ENCODE data around the gene AP1S2.

The AP1S2 gene

DNA sequence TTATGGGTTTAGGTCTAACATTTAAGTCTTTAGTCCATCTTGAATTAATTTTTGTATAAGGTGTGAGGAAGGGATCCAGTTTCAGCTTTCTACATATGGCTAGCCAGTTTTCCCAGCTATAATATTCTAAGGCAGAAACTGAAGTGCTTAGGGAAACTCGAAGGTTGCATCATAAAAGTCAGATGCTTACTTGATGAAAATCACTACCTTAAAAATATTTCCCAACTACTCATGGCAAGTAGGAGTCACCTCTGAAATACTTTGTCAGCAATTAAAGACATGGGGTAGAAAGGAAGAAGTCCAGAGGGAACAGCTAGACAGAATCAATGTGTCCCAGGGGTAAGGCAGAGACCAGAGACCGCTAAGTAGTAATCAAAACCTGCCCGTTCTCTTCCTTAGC lies 6.3 kb upstream of the AP1S2 start:
- TF ChIP-seq, protein P1, sequence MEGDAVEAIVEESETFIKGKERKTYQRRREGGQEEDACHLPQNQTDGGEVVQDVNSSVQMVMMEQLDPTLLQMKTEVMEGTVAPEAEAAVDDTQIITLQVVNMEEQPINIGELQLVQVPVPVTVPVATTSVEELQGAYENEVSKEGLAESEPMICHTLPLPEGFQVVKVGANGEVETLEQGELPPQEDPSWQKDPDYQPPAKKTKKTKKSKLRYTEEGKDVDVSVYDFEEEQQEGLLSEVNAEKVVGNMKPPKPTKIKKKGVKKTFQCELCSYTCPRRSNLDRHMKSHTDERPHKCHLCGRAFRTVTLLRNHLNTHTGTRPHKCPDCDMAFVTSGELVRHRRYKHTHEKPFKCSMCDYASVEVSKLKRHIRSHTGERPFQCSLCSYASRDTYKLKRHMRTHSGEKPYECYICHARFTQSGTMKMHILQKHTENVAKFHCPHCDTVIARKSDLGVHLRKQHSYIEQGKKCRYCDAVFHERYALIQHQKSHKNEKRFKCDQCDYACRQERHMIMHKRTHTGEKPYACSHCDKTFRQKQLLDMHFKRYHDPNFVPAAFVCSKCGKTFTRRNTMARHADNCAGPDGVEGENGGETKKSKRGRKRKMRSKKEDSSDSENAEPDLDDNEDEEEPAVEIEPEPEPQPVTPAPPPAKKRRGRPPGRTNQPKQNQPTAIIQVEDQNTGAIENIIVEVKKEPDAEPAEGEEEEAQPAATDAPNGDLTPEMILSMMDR (IDR thresholded peaks at IDR 0.05; ENCODE audit: unreplicated experiment in 3 of 3): no peak
- Mint-ChIP-seq H3K4me1 (peaks cover 5% of the 10 kb centered on the region), H3K9me3 (no peaks in the 10 kb centered on the region), H3K36me3 (ENCODE audit: low read depth) (no peaks in the 10 kb centered on the region), H3K27me3 (ENCODE audit: low read depth) (peaks cover 19% of the 10 kb centered on the region), H3K4me3 (no peak overlapping the region), H3K27ac (no peak overlapping the region)

DNA sequence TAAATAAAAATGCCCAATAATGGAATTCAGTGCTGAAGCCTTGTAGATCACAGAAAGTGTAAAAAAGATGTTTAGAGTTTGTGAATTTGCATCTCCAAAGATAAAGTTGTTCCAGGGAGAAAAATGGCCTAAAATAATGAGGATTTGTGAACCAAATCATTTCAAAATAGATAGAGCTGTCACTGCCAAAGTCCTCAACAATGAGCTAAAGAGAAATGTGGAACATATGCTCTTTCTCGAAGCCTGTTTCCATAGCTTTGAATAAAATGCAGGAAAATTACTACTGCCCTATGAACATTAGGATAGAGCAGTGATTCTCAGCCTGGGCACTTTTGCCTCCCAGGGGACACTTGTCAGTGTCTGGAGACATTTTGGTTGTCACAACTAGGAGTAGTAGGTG lies 3.4 kb upstream of the AP1S2 start:
- TF ChIP-seq, protein P1 (IDR thresholded peaks at IDR 0.05; ENCODE audit: unreplicated experiment in 3 of 3): no peak
- Mint-ChIP-seq H3K4me3 (no peak overlapping the region), H3K9me3 (no peaks in the 10 kb centered on the region), H3K4me1 (peaks cover 17% of the 10 kb centered on the region), H3K27ac (no peak overlapping the region), H3K27me3 (ENCODE audit: low read depth) (peaks cover 28% of the 10 kb centered on the region), H3K36me3 (ENCODE audit: low read depth) (no peaks in the 10 kb centered on the region)

DNA sequence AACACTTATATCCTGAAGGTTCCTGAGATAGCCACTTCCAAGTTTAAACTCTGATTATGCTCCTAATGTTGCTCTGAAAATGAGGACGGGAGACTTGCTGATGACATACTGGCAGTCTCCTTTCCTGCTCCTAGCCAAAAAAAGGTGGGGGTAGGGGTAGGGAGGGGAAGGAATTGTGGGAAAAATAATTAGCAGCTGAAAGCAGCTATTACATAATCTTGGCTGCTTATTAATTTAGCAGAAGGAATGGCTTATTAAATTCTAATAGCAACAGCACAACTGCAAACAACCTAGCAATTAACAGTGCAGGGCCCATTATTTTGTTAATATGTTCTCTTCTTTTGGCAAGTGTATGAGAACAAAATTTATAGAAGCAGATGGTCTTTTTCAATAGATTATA lies 2.0 kb upstream of the AP1S2 start:
- no peaks in the 10 kb centered on the region for H3K36me3 Mint-ChIP-seq (ENCODE audit: low read depth)
- TF ChIP-seq, protein P1 (IDR thresholded peaks at IDR 0.05; ENCODE audit: unreplicated experiment in 3 of 3): no peak
- peak overlapping the region; percentile 73 to 81 (median 81) for H3K4me3 Mint-ChIP-seq
- peaks cover 17% of the 10 kb centered on the region for H3K4me1 Mint-ChIP-seq
- H3K9me3 Mint-ChIP-seq: no peaks in the 10 kb centered on the region
- H3K27ac Mint-ChIP-seq: peak overlapping the region; percentile 28 to 46 (median 37)
- peaks cover 28% of the 10 kb centered on the region for H3K27me3 Mint-ChIP-seq (ENCODE audit: low read depth)

DNA sequence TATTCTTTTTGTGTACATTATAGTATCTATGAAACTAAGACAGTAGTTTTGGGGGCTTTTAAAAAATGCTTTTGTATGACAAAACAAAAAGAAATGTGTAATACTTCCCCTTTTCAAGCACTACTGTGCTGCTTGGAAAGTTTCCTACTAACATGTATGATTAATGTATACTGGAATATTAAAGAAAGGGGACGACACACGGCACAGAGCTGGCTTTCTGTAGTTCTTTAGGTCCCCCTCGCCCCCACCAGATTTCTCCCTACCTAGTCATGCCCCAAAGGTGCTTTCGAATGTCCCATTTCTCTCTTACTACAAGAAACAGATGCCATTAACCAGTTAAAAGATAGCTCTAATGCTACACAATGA lies 1.6 kb upstream of the AP1S2 start:
- H3K9me3 Mint-ChIP-seq: no peaks in the 10 kb centered on the region
- peak overlapping the region; percentile 28 to 46 (median 37) for H3K27ac Mint-ChIP-seq
- TF ChIP-seq, protein P1 (IDR thresholded peaks at IDR 0.05; ENCODE audit: unreplicated experiment in 3 of 3): no peak
- H3K36me3 Mint-ChIP-seq (ENCODE audit: low read depth): no peaks in the 10 kb centered on the region
- H3K4me1 Mint-ChIP-seq: peaks cover 17% of the 10 kb centered on the region
- peak overlapping the region; percentile 73 to 81 (median 81) for H3K4me3 Mint-ChIP-seq
- peaks cover 24% of the 10 kb centered on the region for H3K27me3 Mint-ChIP-seq (ENCODE audit: low read depth)

DNA sequence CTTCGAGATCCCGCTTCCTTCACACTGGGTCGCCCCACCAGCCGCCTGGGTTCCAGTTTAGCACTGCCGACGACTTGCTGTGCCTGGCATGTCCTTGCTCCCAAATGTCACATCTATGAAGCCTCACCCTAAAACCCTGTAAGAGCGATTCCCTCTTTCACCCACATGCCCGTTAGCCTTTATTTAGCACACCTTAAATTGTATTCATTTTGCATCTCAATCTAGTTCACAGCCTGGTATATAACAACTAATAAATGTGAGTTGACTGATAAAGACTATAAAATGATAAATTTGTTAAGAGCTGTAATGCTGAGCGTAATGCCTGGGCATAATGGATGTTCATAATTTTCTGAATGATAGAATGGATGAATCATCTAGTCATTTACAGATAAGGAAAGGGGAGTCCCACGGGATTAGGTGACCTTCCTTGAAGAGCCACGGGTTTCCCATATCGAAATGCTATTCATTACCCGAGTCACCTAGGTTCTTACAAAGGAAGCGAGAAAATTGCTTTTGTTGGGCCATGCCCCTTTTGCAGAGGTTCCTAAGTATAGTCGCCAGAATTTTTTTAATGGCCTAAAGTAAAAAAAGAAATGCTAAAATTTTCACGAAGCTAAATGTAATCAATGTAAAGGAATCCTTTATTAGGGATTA lies 1.1 kb upstream of the AP1S2 start:
- H3K27ac Mint-ChIP-seq: peak overlapping the region; percentile 84 to 95 (median 91)
- H3K36me3 Mint-ChIP-seq (ENCODE audit: low read depth): no peaks in the 10 kb centered on the region
- TF ChIP-seq, protein P1 (IDR thresholded peaks at IDR 0.05; ENCODE audit: unreplicated experiment in 3 of 3): no peak
- H3K27me3 Mint-ChIP-seq (ENCODE audit: low read depth): peaks cover 24% of the 10 kb centered on the region
- H3K4me3 Mint-ChIP-seq: peak overlapping the region; percentile 94 to 98 (median 98)
- H3K4me1 Mint-ChIP-seq: peaks cover 17% of the 10 kb centered on the region
- H3K9me3 Mint-ChIP-seq: no peaks in the 10 kb centered on the region

DNA sequence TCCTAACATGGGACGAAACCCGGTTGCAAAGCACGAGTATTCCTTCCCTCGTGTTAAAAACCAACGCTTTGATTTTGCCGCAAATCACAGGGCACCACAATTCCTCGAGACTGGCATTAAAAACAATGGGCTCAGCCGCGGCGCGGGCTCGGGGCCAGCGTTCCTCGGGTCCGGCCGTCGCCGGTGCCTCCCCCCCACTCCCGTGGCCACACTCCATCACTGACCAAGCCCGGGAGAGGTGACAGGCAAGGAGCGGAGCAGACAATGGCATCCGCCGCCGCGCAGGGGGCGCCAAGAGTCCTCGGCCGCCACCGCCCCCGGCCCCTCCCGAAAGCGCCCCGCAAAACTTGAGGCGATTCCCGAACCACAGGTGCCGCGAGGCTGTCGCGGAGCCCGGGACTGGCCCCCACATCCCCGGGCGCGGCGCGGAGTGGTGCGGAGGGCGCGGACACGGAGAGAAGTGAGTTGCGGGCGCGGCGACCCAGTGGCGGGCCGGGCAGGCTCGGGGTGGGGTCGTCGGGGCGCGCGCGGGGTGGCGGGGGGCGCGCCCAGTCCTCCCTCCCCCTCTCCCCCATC lies 445 bp downstream of the AP1S2 start:
- H3K4me3 Mint-ChIP-seq: peak overlapping the region; percentile 79 to 89 (median 81)
- H3K27me3 Mint-ChIP-seq (ENCODE audit: low read depth): peaks cover 24% of the 10 kb centered on the region
- H3K4me1 Mint-ChIP-seq: peaks cover 22% of the 10 kb centered on the region

More for the DNA sequence above, 445 bp downstream of the AP1S2 start:
- TF ChIP-seq, protein P1 (IDR thresholded peaks at IDR 0.05; ENCODE audit: unreplicated experiment in 3 of 3): peak in 1 of 3 experiments; percentile 47
- peak overlapping the region; percentile 34 to 71 (median 65) for H3K27ac Mint-ChIP-seq
- H3K36me3 Mint-ChIP-seq (ENCODE audit: low read depth): peaks cover 6% of the 10 kb centered on the region
- H3K9me3 Mint-ChIP-seq: no peaks in the 10 kb centered on the region

Data from nephron (organoid).